IMR-90 (cell line): ENCODE results near the gene DBT. TPM values are rescaled to one million over a fixed set of nuclear protein-coding genes. Genes with fewer than 3 reads are reported as not detected.

Source experiments
- ATAC-seq: fragments of 200-7000 bp; cut with Tn5 transposase; 2 replicates; pipeline ENCODE4 v1.9.1; 2020; ENCODE audit warnings: low read depth, mild to moderate bottlenecking, moderate library complexity
- BruUV-seq: library from RNA; stranded (reverse); fragments of 400-500 nt; replicated peaks from 2 replicates; lab custom pipeline; 2021; lab: Mats Ljungman, UMichigan
- CTCF ChIA-PET: fragments of 300-600 bp; formaldehyde crosslinking; extraction: SDS; loops from one replicate; lab custom pipeline; 2021; ENCODE audit warnings: antibody characterized with exemption; lab: Yijun Ruan, JAX
- POLR2A ChIA-PET: fragments of 300-600 bp; sonication (Branson Sonifier 250); formaldehyde crosslinking; loops from one replicate; lab custom pipeline; 2022; ENCODE audit warnings: antibody characterized with exemption; ENCODE audit not compliant: unreplicated experiment; lab: Charles Lee
- DNase-seq: peaks from one replicate; pipeline ENCODE4 v3.0.0; 2013
- H2AFZ ChIP-seq: replicated peaks from 2 replicates; pipeline ENCODE3; 2013; ENCODE audit warnings: low read length, mild to moderate bottlenecking; ENCODE audit not compliant: poor library complexity
- H2AK5ac ChIP-seq: 2 replicates; pipeline ENCODE4 v1.6.1; 2013; ENCODE audit warnings: low read depth, low read length, inconsistent platforms
- H2AK9ac ChIP-seq: replicated peaks from 2 replicates; pipeline ENCODE3; 2013; ENCODE audit warnings: mild to moderate bottlenecking, low read depth, low read length, moderate library complexity; ENCODE audit not compliant: poor library complexity
- H2BK120ac ChIP-seq: 2 replicates; pipeline ENCODE4 v1.6.1; 2013; ENCODE audit warnings: low read depth, low read length, inconsistent platforms
- H2BK15ac ChIP-seq: 3 replicates; pipeline ENCODE4 v1.6.1; 2013; ENCODE audit warnings: low read depth, low read length, inconsistent platforms
- H2BK20ac ChIP-seq: 2 replicates; pipeline ENCODE4 v1.6.1; 2013; ENCODE audit warnings: low read depth, mild to moderate bottlenecking, inconsistent platforms, low read length, moderate library complexity
- H2BK5ac ChIP-seq: 2 replicates; pipeline ENCODE4 v1.6.1; 2013; ENCODE audit warnings: mild to moderate bottlenecking, low read depth, low read length, inconsistent platforms; ENCODE audit not compliant: poor library complexity, severe bottlenecking
- H3K14ac ChIP-seq: replicated peaks from 2 replicates; pipeline ENCODE4 v1.6.1; 2013; ENCODE audit warnings: low read depth, low read length, inconsistent platforms
- H3K18ac ChIP-seq: 2 replicates; pipeline ENCODE4 v1.6.1; 2013; ENCODE audit warnings: low read depth, low read length, control low read depth
- H3K23ac ChIP-seq: 2 replicates; pipeline ENCODE4 v1.6.1; 2013; ENCODE audit warnings: low read depth, low read length, inconsistent platforms
- H3K27ac ChIP-seq: 2 replicates; pipeline ENCODE4 v1.5.1; 2013; ENCODE audit warnings: mild to moderate bottlenecking, control low read depth, low read length; ENCODE audit not compliant: insufficient read depth
- H3K27me3 ChIP-seq: 2 replicates; pipeline ENCODE4 v1.6.1; 2013; ENCODE audit warnings: low read length; ENCODE audit not compliant: control insufficient read depth, insufficient read depth
- H3K36me3 ChIP-seq: 2 replicates; pipeline ENCODE4 v1.6.1; 2013; ENCODE audit warnings: low read length, mixed read lengths; ENCODE audit not compliant: control insufficient read depth, insufficient read depth
- H3K4ac ChIP-seq: 2 replicates; pipeline ENCODE4 v1.6.1; 2013; ENCODE audit warnings: low read depth, low read length, inconsistent platforms
- H3K4me1 ChIP-seq: 2 replicates; pipeline ENCODE4 v1.6.1; 2013; ENCODE audit warnings: low read length, mixed read lengths; ENCODE audit not compliant: control insufficient read depth, insufficient read depth
- H3K4me2 ChIP-seq: 2 replicates; pipeline ENCODE4 v1.6.1; 2013; ENCODE audit warnings: low read depth, mild to moderate bottlenecking, control low read depth, low read length, moderate library complexity
- H3K4me3 ChIP-seq: 2 replicates; pipeline ENCODE4 v1.5.1; 2013; ENCODE audit warnings: low read depth, mild to moderate bottlenecking, control low read depth, low read length, moderate library complexity; ENCODE audit not compliant: insufficient read depth
- H3K56ac ChIP-seq: 2 replicates; pipeline ENCODE4 v1.6.1; 2013; ENCODE audit warnings: low read length, inconsistent platforms; ENCODE audit not compliant: insufficient read depth; ENCODE audit errors: extremely low read depth
- H3K79me1 ChIP-seq, 2 experiments: 2 replicates each; pipeline ENCODE4 v1.6.1; 2013; ENCODE audit warnings: low read length in 2 of 2, inconsistent platforms in 1 of 2, low read depth in 1 of 2
- H3K9ac ChIP-seq: 2 replicates; pipeline ENCODE4 v1.6.1; 2013; ENCODE audit warnings: low read depth, low read length, control low read depth
- H3K9me1 ChIP-seq: 2 replicates; pipeline ENCODE4 v1.6.1; 2013; ENCODE audit warnings: low read length, inconsistent platforms; ENCODE audit not compliant: insufficient read depth
- H3K9me3 ChIP-seq: 2 replicates; pipeline ENCODE4 v1.6.1; 2013; ENCODE audit warnings: low read length; ENCODE audit not compliant: control insufficient read depth, insufficient read depth
- H4K20me1 ChIP-seq: 2 replicates; pipeline ENCODE4 v1.6.1; 2013; ENCODE audit warnings: low read length, inconsistent platforms; ENCODE audit not compliant: insufficient read depth
- H4K5ac ChIP-seq: 2 replicates; pipeline ENCODE4 v1.6.1; 2013; ENCODE audit warnings: mild to moderate bottlenecking, low read depth, low read length, control low read depth
- H4K8ac ChIP-seq, 2 experiments: 2 replicates each; pipeline ENCODE4 v1.6.1; 2013; ENCODE audit warnings: low read depth in 2 of 2, low read length in 2 of 2, control low read depth in 1 of 2, inconsistent platforms in 1 of 2
- H4K91ac ChIP-seq: 2 replicates; pipeline ENCODE4 v1.6.1; 2013; ENCODE audit warnings: low read depth, low read length, inconsistent platforms; ENCODE audit not compliant: insufficient read depth
- BHLHE40 ChIP-seq: fragments of 150-350 bp; IDR thresholded peaks from 2 replicates; pipeline ENCODE4 v1.6.1; 2016; ENCODE audit warnings: mild to moderate bottlenecking, low read depth, low read length
- CHD1 ChIP-seq: IDR thresholded peaks from 2 replicates; pipeline ENCODE4 v1.6.1; 2012; ENCODE audit warnings: low read depth, low read length, improper control_type of control experiment
- FOS ChIP-seq: fragments of 150-350 bp; IDR thresholded peaks from 2 replicates; pipeline ENCODE4 v1.6.1; 2016; ENCODE audit warnings: low read depth, low read length
- MXI1 ChIP-seq: IDR thresholded peaks from 2 replicates; pipeline ENCODE4 v1.6.1; 2012; ENCODE audit warnings: low read depth, mild to moderate bottlenecking, low read length, moderate library complexity, borderline replicate concordance
- WGBS, 2 experiments: methylation state at CpG; one replicate each; pipeline versions ENCODE4 v1.1.5 to v1.1.7; 2013; ENCODE audit warnings: missing lambda C conversion rate in 2 of 2; ENCODE audit not compliant: insufficient read length in 1 of 2; ENCODE audit errors: extremely low coverage in 2 of 2; 5-methylcytosine and 5-hydroxymethylcytosine counted together
- dilution Hi-C: fragments of 300-500 bp; cut with HindIII; formaldehyde crosslinking; loops from one replicate; pipeline ENCODE4 v1.14.3; 2018; ENCODE audit warnings: low sequenced_read_pairs; ENCODE audit not compliant: unreplicated experiment
- in situ Hi-C: fragments of 300-500 bp; cut with MboI; formaldehyde crosslinking; loops from 3 replicates; pipeline ENCODE4 v1.14.3; 2019; ENCODE audit warnings: low sequenced_read_pairs, inconsistent platforms, mixed read lengths
- intact Hi-C: fragments of 100-400 bp; cut with micrococcal nuclease; formaldehyde crosslinking; loops from 2 replicates; pipeline ENCODE4 v1.10.0; 2022
- polyA plus RNA-seq, 3 experiments: library from polyadenylated mRNA; depleted of rRNA; stranded (reverse); fragments of >200 nt; gene quantifications; 2 replicates each; pipeline ENCODE4 v1.2.3, GENCODE V29; 2012; ENCODE audit warnings: low replicate concordance in 1 of 3
- total RNA-seq: library from RNA; depleted of rRNA; stranded (reverse); fragments of >200 nt; gene quantifications from 2 replicates; pipeline ENCODE4 v1.2.3, GENCODE V29; 2012

Gene DBT
- total and polyA plus RNA-seq, 2 of the 4 experiments (the other 2 are of a cell fraction), result 3.4 to 3.8 TPM

GRCh38 chr1:100277866-100278265, 28.2 kb upstream of the DBT start:
- Histone ChIP-seq H3K9me1 (no peaks in the 10 kb centered on the region), H3K4ac (no peak overlapping the region), H3K79me1 (peaks cover 11% of the 10 kb centered on the region in 2 experiments), H3K4me3 (no peak overlapping the region), H4K20me1 (no peaks in the 10 kb centered on the region), H2AK9ac (no peak overlapping the region), H3K9me3 (no peaks in the 10 kb centered on the region), H2BK20ac (no peak overlapping the region), H2AK5ac (no peak overlapping the region), H2BK15ac (no peak overlapping the region), H2BK5ac (no peak overlapping the region), H4K91ac (no peak overlapping the region), H2AFZ (no peak overlapping the region), H3K27ac (no peak overlapping the region), H3K9ac (no peak overlapping the region), H3K4me2 (no peak overlapping the region), H3K14ac (no peak overlapping the region), H3K4me1 (no peaks in the 10 kb centered on the region), H3K23ac (no peak overlapping the region), H4K8ac (no peak overlapping the region), H3K18ac (no peak overlapping the region), H4K5ac (no peak overlapping the region), H2BK120ac (no peak overlapping the region), H3K56ac (no peak overlapping the region), H3K27me3 (no peaks in the 10 kb centered on the region), H3K36me3 (peaks cover 33% of the 10 kb centered on the region)
- DNase-seq (no peak), ATAC-seq (no peak)
- dilution Hi-C loops (no loop called here), intact Hi-C loops (loop anchor here (10.0 kb wide), 1 partner anchor 53 kb away; no protein-coding TSS in a partner anchor), in situ Hi-C loops (no loop called here)
- no TSS peak for BruUV-seq
- no CpG with 5 or more reads among the region's 1 CpG for WGBS, 2 experiments
- CTCF ChIA-PET, result no interaction called here
- TF ChIP-seq BHLHE40 (no peak), MXI1 (no peak), CHD1 (no peak), FOS (no peak)
- POLR2A ChIA-PET, result no interaction called here
